GM12801 (cell line): ENCODE measurements around the gene PWWP2B.

Source experiments
- TF ChIP-seq, protein P1 (sequence below): IDR thresholded peaks from one replicate; pipeline ENCODE4 v1.5.1; 2011; ENCODE audit warnings: control low read depth; ENCODE audit not compliant: insufficient read length; ENCODE audit errors: extremely low read depth

PWWP2B gene

DNA sequence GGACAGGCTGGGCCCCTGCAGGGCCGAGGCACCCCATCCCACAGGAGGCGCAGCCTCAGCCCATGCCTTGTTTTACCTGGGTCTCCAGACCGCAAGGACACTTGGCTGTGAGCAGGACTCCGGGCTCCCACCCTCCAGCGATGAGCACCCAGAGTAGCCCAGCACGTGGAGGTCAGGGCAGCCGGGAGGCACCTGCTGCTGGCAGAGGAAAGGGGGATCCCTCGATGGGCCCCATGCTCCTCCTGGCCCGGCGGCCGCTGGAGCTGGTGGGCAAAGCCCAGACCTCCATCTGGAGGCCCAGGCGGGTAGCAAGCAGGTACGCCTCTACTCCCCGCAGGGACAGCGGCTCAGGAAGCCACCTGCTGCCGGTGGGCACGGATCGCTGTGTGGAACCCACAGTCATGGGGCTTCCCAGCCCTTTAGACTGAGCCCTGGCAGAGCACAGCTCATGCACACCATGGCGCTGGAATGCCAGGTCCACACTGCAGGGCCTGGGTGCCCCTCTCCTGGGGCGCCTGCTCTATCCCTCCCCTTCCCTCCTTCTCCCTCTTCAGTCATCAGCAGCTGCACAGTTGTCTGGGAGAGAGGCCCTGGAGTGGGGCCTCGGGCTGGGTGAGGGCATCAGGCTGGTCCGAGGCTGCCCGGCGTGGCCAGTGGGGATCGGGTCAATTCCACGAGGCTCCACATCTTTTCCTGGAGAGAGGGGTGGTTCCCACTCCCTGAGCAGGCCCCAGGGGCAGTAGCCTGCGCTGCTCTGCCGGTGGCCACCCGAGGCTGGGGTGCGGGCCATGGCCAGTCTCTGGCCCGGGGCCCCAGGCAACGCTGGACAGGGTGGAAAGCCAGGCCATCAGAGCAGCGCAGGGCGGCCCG, 65.7 kb downstream of the PWWP2B start:
- TF ChIP-seq, protein P1, sequence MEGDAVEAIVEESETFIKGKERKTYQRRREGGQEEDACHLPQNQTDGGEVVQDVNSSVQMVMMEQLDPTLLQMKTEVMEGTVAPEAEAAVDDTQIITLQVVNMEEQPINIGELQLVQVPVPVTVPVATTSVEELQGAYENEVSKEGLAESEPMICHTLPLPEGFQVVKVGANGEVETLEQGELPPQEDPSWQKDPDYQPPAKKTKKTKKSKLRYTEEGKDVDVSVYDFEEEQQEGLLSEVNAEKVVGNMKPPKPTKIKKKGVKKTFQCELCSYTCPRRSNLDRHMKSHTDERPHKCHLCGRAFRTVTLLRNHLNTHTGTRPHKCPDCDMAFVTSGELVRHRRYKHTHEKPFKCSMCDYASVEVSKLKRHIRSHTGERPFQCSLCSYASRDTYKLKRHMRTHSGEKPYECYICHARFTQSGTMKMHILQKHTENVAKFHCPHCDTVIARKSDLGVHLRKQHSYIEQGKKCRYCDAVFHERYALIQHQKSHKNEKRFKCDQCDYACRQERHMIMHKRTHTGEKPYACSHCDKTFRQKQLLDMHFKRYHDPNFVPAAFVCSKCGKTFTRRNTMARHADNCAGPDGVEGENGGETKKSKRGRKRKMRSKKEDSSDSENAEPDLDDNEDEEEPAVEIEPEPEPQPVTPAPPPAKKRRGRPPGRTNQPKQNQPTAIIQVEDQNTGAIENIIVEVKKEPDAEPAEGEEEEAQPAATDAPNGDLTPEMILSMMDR: no peak

DNA sequence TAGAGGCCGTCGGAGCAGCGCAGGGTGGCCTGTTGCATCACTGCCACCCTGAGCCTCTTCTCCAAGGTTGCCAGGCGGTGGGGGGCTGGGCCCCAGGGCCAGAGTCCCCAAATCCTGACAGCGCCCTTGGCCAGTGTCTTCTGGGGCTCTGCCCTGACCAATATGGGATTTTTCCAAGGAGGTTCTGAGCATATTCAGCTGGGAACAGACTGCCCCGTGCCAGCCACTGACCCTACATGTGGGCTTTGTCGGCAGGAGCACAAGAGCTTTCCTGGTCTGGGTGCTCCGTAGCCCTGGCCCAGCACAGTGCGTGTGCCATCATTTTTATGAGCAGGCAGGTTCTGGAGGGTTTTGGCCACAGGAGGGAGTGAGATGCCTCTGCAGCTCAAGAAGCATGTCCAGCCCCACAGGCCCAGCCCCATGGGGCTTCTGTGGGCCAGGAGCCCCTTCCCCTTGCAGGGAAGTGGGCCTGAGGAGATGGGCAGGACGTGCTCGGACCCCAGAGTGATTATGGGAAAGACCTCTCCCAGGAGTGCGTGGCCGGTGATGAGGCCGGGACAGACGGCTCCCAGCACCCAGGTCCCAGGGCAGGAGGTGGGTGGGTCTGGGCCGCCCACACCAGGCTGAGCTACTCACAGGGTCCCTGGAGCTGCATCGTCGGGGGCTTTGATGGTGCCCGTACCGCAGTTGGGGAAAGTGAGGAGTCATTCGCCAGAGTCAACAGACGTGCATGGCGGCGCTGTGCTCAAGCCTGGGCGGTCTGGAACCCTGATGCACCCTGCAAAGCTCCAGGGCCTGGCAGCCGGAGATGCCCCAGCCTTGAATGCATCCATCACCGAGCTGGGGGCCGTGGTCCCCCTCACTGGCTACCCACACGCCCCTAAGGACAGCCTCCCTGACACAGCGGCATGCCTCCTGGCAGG, 66.6 kb downstream of the PWWP2B start:
- TF ChIP-seq, protein P1: no peak

DNA sequence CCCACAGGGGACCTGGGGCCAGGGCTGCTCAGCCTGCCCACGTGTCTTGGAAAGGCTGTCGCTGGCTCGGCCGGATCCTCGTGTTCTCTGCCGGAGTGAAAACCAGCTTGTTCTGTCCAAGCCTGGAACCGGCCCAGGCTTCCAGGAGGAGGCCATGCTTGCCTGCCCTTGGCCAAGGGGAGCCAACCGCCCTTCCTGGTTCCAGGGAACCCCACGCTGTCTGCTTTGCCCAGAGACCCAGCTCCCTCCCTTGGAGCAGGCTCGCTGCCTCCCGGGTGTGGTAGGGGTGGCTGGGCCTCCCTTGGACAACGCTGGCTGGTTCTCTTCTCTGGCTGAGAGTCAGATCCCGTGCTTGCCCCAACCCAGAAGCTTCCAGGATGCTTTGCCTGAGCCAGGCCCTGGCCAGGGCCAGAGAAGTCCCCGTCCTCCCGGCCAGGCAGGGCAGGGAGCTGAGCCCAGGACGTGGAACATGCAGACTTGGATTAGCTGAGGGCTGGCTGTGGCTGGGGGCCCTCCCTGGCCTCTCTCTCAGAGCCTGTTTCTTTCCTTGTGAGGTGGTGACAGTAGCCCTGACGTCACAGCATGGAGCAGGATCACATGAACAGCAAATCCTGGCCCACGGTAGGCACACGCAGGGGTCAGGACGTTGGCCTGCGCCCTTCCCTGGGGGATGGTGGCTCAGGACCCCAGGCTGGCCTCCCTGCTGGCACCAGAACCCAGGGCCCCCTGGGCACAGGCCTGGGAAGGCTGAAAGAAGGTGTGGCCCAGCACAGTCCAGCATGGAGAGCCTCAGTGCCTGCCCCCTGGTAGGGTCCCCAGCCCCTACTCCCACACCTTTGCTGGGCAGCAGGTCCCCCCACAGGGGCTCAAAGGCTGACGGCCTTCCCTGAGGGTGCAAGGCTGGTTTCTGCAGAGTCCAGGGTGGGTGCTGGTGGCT, 67.5 kb downstream of the PWWP2B start:
- TF ChIP-seq, protein P1: no peak

DNA sequence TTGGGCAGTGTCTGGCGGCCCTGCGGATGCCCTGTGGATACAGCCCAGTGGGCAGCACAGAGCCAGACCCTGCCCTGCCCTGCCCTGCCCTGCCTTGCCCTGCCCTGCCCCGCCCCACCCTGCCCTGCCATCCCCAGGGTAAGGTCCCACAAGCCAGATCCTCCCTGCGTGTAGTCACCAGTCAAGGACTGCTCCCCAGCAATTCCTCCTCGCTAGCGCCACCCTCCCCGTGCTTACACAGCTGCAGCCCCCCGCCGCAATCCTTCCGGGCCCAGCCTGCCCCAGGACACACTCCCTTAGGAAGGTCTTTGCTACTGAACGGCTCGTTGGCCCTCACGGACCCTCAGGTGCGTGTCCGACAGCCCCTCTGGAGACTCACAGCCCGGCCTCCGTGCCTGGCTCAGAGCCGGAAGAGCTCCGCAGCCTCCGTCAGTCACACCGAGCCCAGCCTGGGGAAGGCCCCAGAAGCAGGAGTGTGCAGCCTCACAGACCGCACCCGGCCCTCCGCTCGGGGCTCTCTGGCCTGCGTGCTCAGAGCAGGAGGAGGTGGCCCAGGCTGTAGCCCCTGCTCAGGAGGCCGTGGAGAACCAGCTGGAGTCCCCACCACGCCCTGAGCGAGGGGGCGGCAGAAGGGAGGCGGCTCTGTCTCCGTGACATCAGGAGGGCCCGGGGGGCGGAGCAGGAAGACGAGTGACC, 68.3 kb downstream of the PWWP2B start:
- TF ChIP-seq, protein P1: no peak

DNA sequence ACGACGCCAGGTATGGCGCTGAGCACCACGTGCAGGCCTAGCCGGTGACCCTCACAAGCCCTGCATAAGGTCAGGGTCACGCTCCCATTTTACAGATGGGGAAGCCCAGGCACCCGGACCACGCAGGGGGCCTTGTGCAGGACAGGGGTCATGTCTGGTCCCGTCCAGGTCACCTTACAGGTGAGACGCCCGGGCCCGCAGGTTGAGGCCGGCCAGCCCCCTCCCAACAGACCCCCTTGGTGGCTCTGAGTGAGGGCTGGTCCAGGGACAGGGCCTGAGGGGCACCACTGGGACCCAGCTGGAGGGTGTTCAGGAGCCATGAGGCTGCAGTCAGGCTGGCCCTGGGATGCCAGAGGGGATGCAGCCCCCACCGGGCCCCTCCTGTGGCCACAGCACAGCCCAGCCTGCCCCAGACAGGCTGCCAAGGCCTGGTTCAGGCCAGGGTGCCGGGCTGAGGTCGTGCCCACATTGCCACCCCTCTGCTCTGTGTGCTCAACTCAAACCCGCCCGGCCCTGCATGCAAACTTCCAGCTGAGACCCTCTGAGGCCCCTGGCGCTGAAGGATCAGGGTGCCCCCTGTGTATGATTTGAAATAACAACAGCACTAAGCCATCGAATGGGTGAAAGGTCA, 69.0 kb downstream of the PWWP2B start:
- TF ChIP-seq, protein P1: no peak

DNA sequence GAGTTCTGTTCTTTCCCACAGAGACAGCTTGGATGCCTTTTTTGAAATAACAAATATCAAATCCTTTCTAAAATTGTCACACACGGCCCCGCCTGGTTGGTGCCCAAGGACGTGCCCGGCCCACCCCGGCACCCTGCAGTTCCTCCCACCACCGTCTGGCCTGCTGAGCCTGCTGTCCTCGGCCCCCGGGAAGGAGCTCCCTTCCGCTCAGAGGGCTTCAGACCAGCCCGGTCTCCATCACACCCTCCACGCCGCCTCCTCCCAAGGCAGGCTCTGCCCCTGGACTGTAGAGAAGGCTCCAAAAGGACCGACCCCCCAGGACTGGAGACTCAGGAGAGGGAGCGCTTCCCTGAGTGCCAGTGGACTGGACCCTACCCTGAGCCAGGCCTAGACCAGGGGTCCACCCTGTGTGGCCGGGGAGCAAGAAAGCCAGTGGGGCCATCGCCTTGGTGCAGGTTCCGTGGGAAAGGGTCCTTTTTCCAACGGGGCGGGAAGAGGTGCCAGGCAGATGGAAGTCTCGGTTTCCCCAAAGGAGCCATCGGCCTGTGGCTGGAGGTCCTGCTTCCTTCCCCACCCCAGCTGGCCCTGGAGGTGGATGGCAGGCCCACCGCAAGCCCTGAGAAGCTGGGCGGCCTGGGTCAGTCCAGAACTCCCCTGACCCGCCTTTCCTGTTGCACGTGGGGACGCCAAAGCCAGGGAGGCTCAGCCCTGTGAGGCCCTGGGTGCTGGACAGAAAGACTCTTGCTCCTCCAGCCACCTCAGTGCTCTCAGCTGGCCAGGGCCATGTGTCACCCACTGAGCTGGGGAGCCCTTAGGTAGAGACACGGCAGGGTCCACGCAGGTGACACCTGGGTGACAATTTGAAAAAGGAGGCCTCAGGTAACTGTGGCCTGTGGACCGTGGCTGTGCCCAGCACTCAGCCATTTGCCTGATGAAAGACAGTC, 69.8 kb downstream of the PWWP2B start:
- TF ChIP-seq, protein P1: no peak
